Ascending aorta (tissue), 2 donors: ENCODE measurements around the gene SLC28A1. TPM values are rescaled to one million over a fixed set of nuclear protein-coding genes. Genes with fewer than 3 reads are reported as not detected.
A peak's percentile ranks its signal among the peaks of the same experiment; 100 is the strongest.

Experiments used
- DNase-seq, 2 donors: peaks; one replicate each; pipeline ENCODE4 v3.0.0-alpha.2; 2019; ENCODE audit warnings: low spot score in 2 of 2
- H3K27ac ChIP-seq, 2 donors: fragments of 200-600 bp; sonication (generic); one replicate each; pipeline ENCODE4 v1.5.1; 2016 to 2017; ENCODE audit warnings: mild to moderate bottlenecking in 1 of 2
- H3K27me3 ChIP-seq: fragments of 200-600 bp; sonication (generic); one replicate; pipeline ENCODE4 v1.5.1; 2017
- H3K36me3 ChIP-seq, 2 donors: fragments of 200-600 bp; sonication (generic); one replicate each; pipeline ENCODE4 v1.5.1; 2016
- H3K4me1 ChIP-seq, 2 donors: fragments of 200-600 bp; sonication (generic); one replicate each; pipeline ENCODE4 v1.5.1; 2016 to 2017; ENCODE audit warnings: mild to moderate bottlenecking in 1 of 2
- H3K4me3 ChIP-seq, 2 donors: fragments of 200-600 bp; sonication (generic); one replicate each; pipeline ENCODE4 v1.5.1; 2016 to 2017; ENCODE audit warnings: mild to moderate bottlenecking in 1 of 2
- H3K9me3 ChIP-seq, 2 donors: fragments of 200-600 bp; sonication (generic); one replicate each; pipeline ENCODE4 v1.5.1; 2016
- intact Hi-C: fragments of 100-400 bp; cut with DNase I; formaldehyde crosslinking; loops from one replicate; pipeline ENCODE4 v1.15.1; 2023
- total RNA-seq: library from RNA; depleted of rRNA; stranded (reverse); fragments of >200 nt; gene quantifications from one replicate; pipeline ENCODE4 v1.1.0, GENCODE V29; 2016
- TF ChIP-seq, protein P1 (sequence below), 3 experiments: fragments of 200-600 bp in 2 of 3; fragments of 450-650 bp in 1 of 3; sonication (generic) in 2 of 3; IDR thresholded peaks; one replicate each; pipeline ENCODE4 v1.5.1; 2016 to 2019; ENCODE audit warnings: antibody characterized with exemption in 3 of 3, mild to moderate bottlenecking in 1 of 3, moderate library complexity in 1 of 3

SLC28A1 gene
- total RNA-seq, 1 donor from 2014 or later = not detected

GRCh38 chr15:84880822-84881519 lies 3.5 kb upstream of the SLC28A1 start:
- H3K27me3 ChIP-seq = no peaks in the 10 kb centered on the region
- intact Hi-C loops = no loop called here
- H3K4me3 ChIP-seq = no peak overlapping the region
- no peaks in the 10 kb centered on the region for H3K9me3 ChIP-seq
- DNase-seq = no peak
- H3K4me1 ChIP-seq = peaks cover 3 to 16% of the 10 kb centered on the region in 2 donors
- H3K27ac ChIP-seq = no peak overlapping the region
- no peaks in the 10 kb centered on the region for H3K36me3 ChIP-seq
- TF ChIP-seq, protein P1, sequence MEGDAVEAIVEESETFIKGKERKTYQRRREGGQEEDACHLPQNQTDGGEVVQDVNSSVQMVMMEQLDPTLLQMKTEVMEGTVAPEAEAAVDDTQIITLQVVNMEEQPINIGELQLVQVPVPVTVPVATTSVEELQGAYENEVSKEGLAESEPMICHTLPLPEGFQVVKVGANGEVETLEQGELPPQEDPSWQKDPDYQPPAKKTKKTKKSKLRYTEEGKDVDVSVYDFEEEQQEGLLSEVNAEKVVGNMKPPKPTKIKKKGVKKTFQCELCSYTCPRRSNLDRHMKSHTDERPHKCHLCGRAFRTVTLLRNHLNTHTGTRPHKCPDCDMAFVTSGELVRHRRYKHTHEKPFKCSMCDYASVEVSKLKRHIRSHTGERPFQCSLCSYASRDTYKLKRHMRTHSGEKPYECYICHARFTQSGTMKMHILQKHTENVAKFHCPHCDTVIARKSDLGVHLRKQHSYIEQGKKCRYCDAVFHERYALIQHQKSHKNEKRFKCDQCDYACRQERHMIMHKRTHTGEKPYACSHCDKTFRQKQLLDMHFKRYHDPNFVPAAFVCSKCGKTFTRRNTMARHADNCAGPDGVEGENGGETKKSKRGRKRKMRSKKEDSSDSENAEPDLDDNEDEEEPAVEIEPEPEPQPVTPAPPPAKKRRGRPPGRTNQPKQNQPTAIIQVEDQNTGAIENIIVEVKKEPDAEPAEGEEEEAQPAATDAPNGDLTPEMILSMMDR (IDR thresholded peaks at IDR 0.05) = no peak

- Histone ChIP-seq H3K4me1 (peaks cover 3 to 16% of the 10 kb centered on the region in 2 donors), H3K27me3 (no peaks in the 10 kb centered on the region), H3K27ac (no peak overlapping the region), H3K9me3 (no peaks in the 10 kb centered on the region), H3K4me3 (no peak overlapping the region), H3K36me3 (no peaks in the 10 kb centered on the region)
- no peak for DNase-seq
- intact Hi-C loops = no loop called here
- TF ChIP-seq, protein P1 (IDR thresholded peaks at IDR 0.05) = no peak
Measured at GRCh38 chr15:84881520-84881830, 3.0 kb upstream of the SLC28A1 start.

- peak overlapping the region; percentile 74 to 92 for H3K27ac ChIP-seq
- intact Hi-C loops = no loop called here
- H3K27me3 ChIP-seq = no peaks in the 10 kb centered on the region
- TF ChIP-seq, protein P1 (IDR thresholded peaks at IDR 0.05) = no peak
- H3K36me3 ChIP-seq = no peaks in the 10 kb centered on the region
- peaks cover 3 to 16% of the 10 kb centered on the region in 2 donors for H3K4me1 ChIP-seq
- no peaks in the 10 kb centered on the region for H3K9me3 ChIP-seq
- DNase-seq = no peak
- H3K4me3 ChIP-seq = no peak overlapping the region
Measured at GRCh38 chr15:84883466-84883865, 996 bp upstream of the SLC28A1 start.

GRCh38 chr15:84885801-84886200 lies 1.3 kb downstream of the SLC28A1 start:
- Histone ChIP-seq H3K4me1 (peaks cover 3 to 16% of the 10 kb centered on the region in 2 donors), H3K27ac (no peak overlapping the region), H3K27me3 (no peaks in the 10 kb centered on the region), H3K36me3 (no peaks in the 10 kb centered on the region), H3K9me3 (no peaks in the 10 kb centered on the region), H3K4me3 (no peak overlapping the region)
- TF ChIP-seq, protein P1 (IDR thresholded peaks at IDR 0.05) = no peak
- no peak for DNase-seq
- intact Hi-C loops = no loop called here

DNA sequence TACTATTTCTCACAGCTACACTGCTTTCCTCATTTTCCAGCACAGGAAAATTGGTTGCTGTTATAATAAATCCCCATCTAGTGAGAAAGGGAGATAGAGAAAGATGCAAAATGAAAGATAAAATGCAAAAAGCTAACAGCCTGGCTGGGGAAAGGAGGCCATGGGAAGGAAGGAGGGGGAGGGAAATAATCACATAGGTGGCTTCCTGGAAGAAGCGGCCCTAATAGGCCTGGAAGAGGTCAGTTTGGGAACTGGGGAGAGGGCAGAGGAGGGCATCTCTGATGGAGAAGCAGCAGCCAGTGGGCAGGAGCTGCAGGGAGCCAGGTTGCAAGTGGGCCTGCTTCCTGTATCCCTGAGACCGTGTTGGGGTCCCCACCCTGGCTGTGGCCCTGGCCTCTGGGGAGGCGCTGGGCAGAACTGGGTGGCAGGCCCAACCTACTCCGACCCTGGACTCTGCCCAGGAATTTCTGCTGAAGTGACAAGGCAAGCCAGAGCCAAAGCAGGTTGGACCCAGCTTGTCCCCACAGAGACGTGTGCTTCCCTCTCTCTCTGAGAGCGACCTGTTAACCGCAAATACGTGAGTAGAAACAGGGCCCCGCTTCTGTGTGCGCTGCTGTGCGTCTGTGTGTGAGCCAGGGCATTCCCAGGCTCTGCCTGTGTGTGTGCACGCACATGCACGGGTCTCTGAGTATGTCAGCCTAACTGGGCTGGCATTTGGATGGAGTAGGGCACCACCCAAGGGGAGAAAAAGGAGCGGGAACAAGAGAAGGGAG lies 1.9 kb downstream of the SLC28A1 start:
- intact Hi-C loops = no loop called here
- H3K27ac ChIP-seq = peak overlapping the region in 1 of 2 donors; percentile 16
- no peak overlapping the region for H3K4me3 ChIP-seq
- peaks cover 3 to 16% of the 10 kb centered on the region in 2 donors for H3K4me1 ChIP-seq
- no peaks in the 10 kb centered on the region for H3K27me3 ChIP-seq
- peak in 1 of 2 donors; percentile 51 for DNase-seq
- no peaks in the 10 kb centered on the region for H3K9me3 ChIP-seq
- TF ChIP-seq, protein P1 (IDR thresholded peaks at IDR 0.05) = no peak
- H3K36me3 ChIP-seq = no peaks in the 10 kb centered on the region
